Measurements from ENCODE around the gene GALNT10. TPM values are rescaled to one million over a fixed set of nuclear protein-coding genes. Genes with fewer than 3 reads are reported as not detected.

Gene GALNT10
- total RNA-seq, 1 donor from 2014 or later: 96.1 TPM

GRCh38 chr5:154422298-154422697, 231.8 kb downstream of the GALNT10 start:
- Histone ChIP-seq H2AFZ (ENCODE audit: low read depth, low read length) (no peak overlapping the region), H3K4me2 (ENCODE audit: low read length) (no peak overlapping the region), H3K27ac (ENCODE audit: low read depth, low read length) (no peak overlapping the region), H3K4me1 (ENCODE audit: insufficient read depth, low read length) (no peaks in the 10 kb centered on the region), H4K20me1 (ENCODE audit: insufficient read depth, low read length) (peaks cover 10% of the 10 kb centered on the region), H3K9ac (ENCODE audit: low read length) (no peak overlapping the region), H3K79me2 (ENCODE audit: insufficient read depth, low read length) (no peaks in the 10 kb centered on the region), H3K36me3 (ENCODE audit: insufficient read depth, low read length) (peaks cover 11% of the 10 kb centered on the region), H3K27me3 (ENCODE audit: insufficient read depth, low read length) (no peaks in the 10 kb centered on the region), H3K4me3 (ENCODE audit: insufficient read depth, low read depth, low read length) (no peak overlapping the region), H3K9me3 (ENCODE audit: insufficient read depth, low read depth, low read length) (no peaks in the 10 kb centered on the region)
- no peaks in the 10 kb centered on the region for H3K4me1 Mint-ChIP-seq (ENCODE audit: low read depth, unreplicated experiment)
- no peaks in the 10 kb centered on the region for H3K9me3 Mint-ChIP-seq (ENCODE audit: unreplicated experiment)
- peaks cover 6% of the 10 kb centered on the region for H3K36me3 Mint-ChIP-seq (ENCODE audit: low read depth, unreplicated experiment)
- H3K4me3 Mint-ChIP-seq (ENCODE audit: unreplicated experiment): no peak overlapping the region
- no peaks in the 10 kb centered on the region for H3K27me3 Mint-ChIP-seq (ENCODE audit: low read depth, unreplicated experiment)
- no peak for TF ChIP-seq CTCF (IDR thresholded peaks at IDR 0.05; ENCODE audit: insufficient read depth, low read depth, low read length)
- no peak for TF ChIP-seq EZH2 (IDR thresholded peaks at IDR 0.05; ENCODE audit: insufficient read depth, low read length)
- FAIRE-seq (no peak), DNase-seq (ENCODE audit: low read depth) (no peak)
- H3K27ac Mint-ChIP-seq (ENCODE audit: unreplicated experiment): no peak overlapping the region

- H3K36me3 Mint-ChIP-seq (ENCODE audit: low read depth, unreplicated experiment): no peaks in the 10 kb centered on the region
- Histone ChIP-seq H3K79me2 (ENCODE audit: insufficient read depth, low read length) (no peaks in the 10 kb centered on the region), H2AFZ (ENCODE audit: low read depth, low read length) (no peak overlapping the region), H3K4me1 (ENCODE audit: insufficient read depth, low read length) (no peaks in the 10 kb centered on the region), H3K27ac (ENCODE audit: low read depth, low read length) (no peak overlapping the region), H3K4me2 (ENCODE audit: low read length) (no peak overlapping the region), H3K27me3 (ENCODE audit: insufficient read depth, low read length) (no peaks in the 10 kb centered on the region), H3K36me3 (ENCODE audit: insufficient read depth, low read length) (no peaks in the 10 kb centered on the region), H3K9ac (ENCODE audit: low read length) (no peak overlapping the region), H3K4me3 (ENCODE audit: insufficient read depth, low read depth, low read length) (no peak overlapping the region), H3K9me3 (ENCODE audit: insufficient read depth, low read depth, low read length) (no peaks in the 10 kb centered on the region), H4K20me1 (ENCODE audit: insufficient read depth, low read length) (no peaks in the 10 kb centered on the region)
- H3K4me1 Mint-ChIP-seq (ENCODE audit: low read depth, unreplicated experiment): no peaks in the 10 kb centered on the region
- H3K27me3 Mint-ChIP-seq (ENCODE audit: low read depth, unreplicated experiment): no peaks in the 10 kb centered on the region
- FAIRE-seq (peak; percentile 20), DNase-seq (ENCODE audit: low read depth) (no peak)
- no peaks in the 10 kb centered on the region for H3K9me3 Mint-ChIP-seq (ENCODE audit: unreplicated experiment)
- TF ChIP-seq EZH2 (IDR thresholded peaks at IDR 0.05; ENCODE audit: insufficient read depth, low read length) (no peak), CTCF (IDR thresholded peaks at IDR 0.05; ENCODE audit: insufficient read depth, low read depth, low read length) (no peak)
- no peak overlapping the region for H3K27ac Mint-ChIP-seq (ENCODE audit: unreplicated experiment)
- no peak overlapping the region for H3K4me3 Mint-ChIP-seq (ENCODE audit: unreplicated experiment)
These were observed 237.7 kb downstream of the GALNT10 start for GRCh38 chr5:154428208-154428607.

GRCh38 chr5:154429341-154429740, 238.8 kb downstream of the GALNT10 start:
- H3K27me3 Mint-ChIP-seq (ENCODE audit: low read depth, unreplicated experiment): no peaks in the 10 kb centered on the region
- no peaks in the 10 kb centered on the region for H3K9me3 Mint-ChIP-seq (ENCODE audit: unreplicated experiment)
- no peak for DNase-seq (ENCODE audit: low read depth)

More at GRCh38 chr5:154429341-154429740, 238.8 kb downstream of the GALNT10 start:
- Histone ChIP-seq H3K4me2 (ENCODE audit: low read length) (no peak overlapping the region), H3K4me1 (ENCODE audit: insufficient read depth, low read length) (no peaks in the 10 kb centered on the region), H3K36me3 (ENCODE audit: insufficient read depth, low read length) (no peaks in the 10 kb centered on the region), H3K79me2 (ENCODE audit: insufficient read depth, low read length) (no peaks in the 10 kb centered on the region), H2AFZ (ENCODE audit: low read depth, low read length) (no peak overlapping the region), H3K9me3 (ENCODE audit: insufficient read depth, low read depth, low read length) (no peaks in the 10 kb centered on the region), H4K20me1 (ENCODE audit: insufficient read depth, low read length) (no peaks in the 10 kb centered on the region), H3K27me3 (ENCODE audit: insufficient read depth, low read length) (no peaks in the 10 kb centered on the region), H3K27ac (ENCODE audit: low read depth, low read length) (no peak overlapping the region), H3K4me3 (ENCODE audit: insufficient read depth, low read depth, low read length) (no peak overlapping the region), H3K9ac (ENCODE audit: low read length) (no peak overlapping the region)
- TF ChIP-seq EZH2 (IDR thresholded peaks at IDR 0.05; ENCODE audit: insufficient read depth, low read length): no peak
- no peak for TF ChIP-seq CTCF (IDR thresholded peaks at IDR 0.05; ENCODE audit: insufficient read depth, low read depth, low read length)
- Mint-ChIP-seq H3K27ac (ENCODE audit: unreplicated experiment) (no peak overlapping the region), H3K4me3 (ENCODE audit: unreplicated experiment) (no peak overlapping the region), H3K4me1 (ENCODE audit: low read depth, unreplicated experiment) (no peaks in the 10 kb centered on the region), H3K36me3 (ENCODE audit: low read depth, unreplicated experiment) (no peaks in the 10 kb centered on the region)
- no peak for FAIRE-seq
